SJSA1 (cell line): ENCODE results near the gene GPR3. TPM values are rescaled to one million over a fixed set of nuclear protein-coding genes. Genes with fewer than 3 reads are reported as not detected.
"Not testable (repeated sequence)": the region's sequence is repeated elsewhere in the genome, so short reads cannot be mapped to it uniquely, and the experiment has no call there.

Experiments
- DNase-seq, 2 experiments: peaks; one replicate each; pipeline ENCODE4 v3.0.0-alpha.2; 2015 to 2020; ENCODE audit warnings: low spot score in 2 of 2, low read depth in 1 of 2
- H3K27ac ChIP-seq: fragments of 250-450 bp; sonication (Bioruptor Pico); 2 replicates; pipeline ENCODE4 v1.5.1; 2020; ENCODE audit warnings: mild to moderate bottlenecking, moderate library complexity
- H3K27me3 ChIP-seq: fragments of 250-450 bp; sonication (Bioruptor Pico); replicated peaks from 2 replicates; pipeline ENCODE4 v1.5.1; 2020; ENCODE audit warnings: mild to moderate bottlenecking, moderate library complexity
- H3K36me3 ChIP-seq: fragments of 250-450 bp; sonication (Bioruptor Pico); 2 replicates; pipeline ENCODE4 v1.5.1; 2020; ENCODE audit warnings: mild to moderate bottlenecking
- H3K4me1 ChIP-seq: fragments of 250-450 bp; sonication (Bioruptor Pico); replicated peaks from 2 replicates; pipeline ENCODE4 v1.6.1; 2021; ENCODE audit warnings: mild to moderate bottlenecking
- H3K4me3 ChIP-seq: fragments of 250-450 bp; sonication (Bioruptor Pico); 2 replicates; pipeline ENCODE4 v1.5.1; 2020; ENCODE audit warnings: mild to moderate bottlenecking
- H3K9me3 ChIP-seq: fragments of 250-450 bp; sonication (Bioruptor Pico); replicated peaks from 2 replicates; pipeline ENCODE4 v1.5.1; 2020; ENCODE audit warnings: mild to moderate bottlenecking
- total RNA-seq: library from RNA; depleted of rRNA; stranded (reverse); fragments of >200 nt; shearing (Covaris generic); gene quantifications from 2 replicates; pipeline ENCODE4 v1.2.3, GENCODE V29; 2014

The GPR3 gene
- total RNA-seq, 1 experiment from 2014 or later: 1.4 TPM

DNA sequence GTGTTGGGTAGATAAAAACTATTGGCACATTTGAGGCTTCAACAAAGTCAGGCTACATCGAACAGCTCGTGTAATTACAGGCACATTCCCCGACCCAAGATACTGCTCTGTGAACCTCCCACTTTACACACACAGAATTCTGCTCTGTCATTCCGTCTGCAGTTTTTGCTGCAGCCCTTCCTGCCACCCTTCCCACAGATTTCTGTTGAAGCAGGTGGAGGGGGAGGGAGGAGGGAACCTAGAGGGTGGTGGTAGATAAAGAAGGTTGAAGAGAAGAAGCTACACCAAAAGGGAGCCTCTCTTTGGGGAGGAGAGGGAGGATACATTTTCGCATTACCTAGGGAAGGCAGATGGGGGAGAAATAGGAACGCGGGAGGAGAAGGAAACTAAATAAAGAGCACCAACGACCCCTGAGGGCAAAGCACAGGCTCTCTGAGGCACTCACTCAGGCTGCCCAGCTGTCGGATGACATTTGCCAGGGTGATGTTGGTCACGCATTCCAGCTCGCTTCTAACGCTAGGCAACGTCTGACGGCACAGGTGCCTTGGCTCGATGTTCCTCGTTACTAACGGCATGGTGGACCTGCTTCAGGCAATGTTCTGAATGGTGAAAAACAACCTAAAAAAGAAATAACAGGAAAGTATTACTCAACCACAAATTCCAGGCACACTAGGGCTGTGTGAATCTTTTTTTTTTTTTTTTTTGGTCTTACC, 36.0 kb downstream of the GPR3 start:
- no peaks in the 10 kb centered on the region; the same call in 1 of the 2 replicates for H3K4me1 ChIP-seq
- no peak overlapping the region for H3K4me3 ChIP-seq
- H3K27me3 ChIP-seq: no peaks in the 10 kb centered on the region
- DNase-seq: no peak
- H3K27ac ChIP-seq: no peak overlapping the region
- no peaks in the 10 kb centered on the region for H3K9me3 ChIP-seq
- peaks cover 43% of the 10 kb centered on the region for H3K36me3 ChIP-seq

DNA sequence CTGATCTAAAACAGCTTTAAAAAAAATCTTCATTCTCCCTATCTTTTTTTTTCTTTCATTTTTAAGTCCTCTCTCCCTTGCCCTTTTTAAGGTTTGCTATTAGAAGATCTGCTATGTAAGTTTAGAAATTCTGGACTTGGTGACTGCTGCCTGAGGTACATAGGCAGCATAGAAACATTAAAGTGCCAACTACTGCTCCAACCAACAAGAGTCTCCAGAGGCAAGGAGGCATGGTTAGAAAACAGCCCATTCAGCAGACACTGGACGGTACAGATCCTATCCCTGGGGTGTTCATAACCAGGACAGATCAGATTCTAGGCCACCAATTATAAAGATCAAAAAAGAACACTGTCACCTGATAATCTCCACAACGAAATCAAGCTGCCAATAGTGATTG, 36.6 kb downstream of the GPR3 start:
- no peaks in the 10 kb centered on the region for H3K27me3 ChIP-seq
- no peak overlapping the region for H3K4me3 ChIP-seq
- H3K27ac ChIP-seq: no peak overlapping the region
- DNase-seq: no peak
- H3K36me3 ChIP-seq: peaks cover 43% of the 10 kb centered on the region
- no peaks in the 10 kb centered on the region; the same call in 1 of the 2 replicates for H3K4me1 ChIP-seq
- H3K9me3 ChIP-seq: no peaks in the 10 kb centered on the region

DNA sequence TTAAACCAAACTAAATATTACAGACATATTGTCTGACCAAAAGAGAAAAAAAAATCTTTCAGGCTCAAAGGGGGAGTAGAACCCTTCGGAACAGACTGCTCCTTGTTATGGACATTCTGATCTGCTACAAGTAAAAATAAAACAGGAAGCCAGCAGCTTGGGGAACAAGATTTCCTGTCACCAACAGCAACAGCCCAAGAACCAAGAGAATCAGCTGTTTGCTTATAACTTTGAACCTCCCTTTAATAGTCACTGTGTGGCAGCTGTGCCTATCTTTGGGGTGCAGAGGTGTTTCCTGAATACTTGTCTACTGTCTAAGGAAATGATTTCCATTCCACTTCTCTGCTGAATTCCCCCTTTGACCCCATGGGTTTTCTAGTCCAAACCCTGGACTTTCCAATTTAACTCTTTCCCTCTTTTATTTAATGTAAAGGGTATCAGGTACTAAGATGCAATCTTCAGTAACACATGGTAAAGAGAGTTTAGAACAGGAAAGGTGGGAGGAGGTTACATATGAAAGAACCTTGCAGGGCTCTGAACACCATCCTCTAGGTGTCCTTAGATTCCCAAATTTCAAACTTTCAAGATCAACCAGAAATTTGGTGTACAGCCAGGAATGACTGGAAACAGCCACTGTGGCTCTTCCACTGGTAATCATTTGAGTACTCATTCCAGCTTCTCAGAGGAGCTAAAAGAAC, 38.6 kb downstream of the GPR3 start:
- peaks cover 32% of the 10 kb centered on the region for H3K36me3 ChIP-seq
- no peak for DNase-seq
- H3K4me3 ChIP-seq: no peak overlapping the region
- no peak overlapping the region for H3K27ac ChIP-seq
- no peaks in the 10 kb centered on the region for H3K27me3 ChIP-seq
- H3K9me3 ChIP-seq: no peaks in the 10 kb centered on the region
- H3K4me1 ChIP-seq: peaks cover 6% of the 10 kb centered on the region

DNA sequence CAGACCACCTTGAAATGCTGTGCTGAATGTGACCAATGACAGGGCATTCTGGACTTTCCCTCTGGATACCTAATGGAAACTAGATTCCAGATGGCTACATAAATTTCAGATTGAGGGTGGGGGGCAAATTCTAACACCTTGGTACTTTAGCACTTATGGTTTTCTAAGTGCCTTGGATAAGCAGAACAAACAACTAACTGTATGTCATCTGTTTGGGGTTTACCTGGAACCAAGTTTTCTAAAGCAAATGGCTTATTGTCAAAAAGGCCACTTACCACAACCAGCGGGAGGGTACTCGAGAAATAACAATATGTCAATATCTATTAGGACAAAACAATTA, 39.1 kb downstream of the GPR3 start:
- DNase-seq: no peak
- H3K4me1 ChIP-seq: peaks cover 11% of the 10 kb centered on the region
- no peak overlapping the region for H3K27ac ChIP-seq
- H3K9me3 ChIP-seq: no peaks in the 10 kb centered on the region
- H3K4me3 ChIP-seq: no peak overlapping the region
- peaks cover 28% of the 10 kb centered on the region for H3K36me3 ChIP-seq
- no peaks in the 10 kb centered on the region for H3K27me3 ChIP-seq

DNA sequence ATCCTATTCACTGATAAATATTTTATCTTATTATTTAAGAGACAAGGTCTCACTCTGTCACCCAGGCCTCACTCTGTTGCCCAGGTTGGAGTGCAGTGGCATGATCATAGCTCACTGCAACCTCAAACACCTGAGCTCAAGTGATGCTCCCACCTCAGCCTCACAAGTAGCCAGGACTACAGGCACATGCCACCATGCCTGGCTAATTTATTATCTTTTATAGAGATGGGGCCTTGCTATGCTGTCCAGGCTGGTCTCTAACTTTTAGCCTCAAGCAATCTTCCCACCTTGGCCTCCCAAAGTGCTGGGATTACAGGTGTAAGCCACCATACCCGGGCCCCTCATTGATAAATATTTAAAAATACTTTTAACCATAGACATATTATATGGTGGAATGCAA, 40.3 kb downstream of the GPR3 start:
- not testable (repeated sequence) for H3K9me3 ChIP-seq, H3K4me3 ChIP-seq
- peaks cover 22% of the 10 kb centered on the region for H3K4me1 ChIP-seq

DNA sequence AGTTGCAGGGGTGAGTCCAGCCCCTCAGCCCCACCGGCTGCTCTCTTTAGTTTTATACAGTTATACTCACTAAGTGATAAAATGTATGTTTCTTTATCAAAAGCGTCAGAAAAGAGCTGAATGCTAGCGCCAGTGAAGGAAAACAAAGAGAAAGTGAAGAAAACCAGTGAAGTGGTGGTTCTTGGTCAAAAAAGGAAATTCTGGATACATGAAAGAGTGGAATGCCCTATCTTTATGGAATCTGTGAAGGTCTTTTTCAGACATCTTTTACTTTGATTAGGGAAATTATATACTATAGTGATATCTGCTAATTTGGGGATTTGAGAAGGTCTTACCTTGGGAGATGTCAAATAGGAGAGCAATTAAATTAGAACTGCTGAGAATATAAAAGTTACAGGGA, 41.3 kb downstream of the GPR3 start:
- Histone ChIP-seq H3K4me1 (peaks cover 32% of the 10 kb centered on the region), H3K27me3 (no peaks in the 10 kb centered on the region), H3K27ac (no peak overlapping the region), H3K36me3 (peaks cover 8% of the 10 kb centered on the region), H3K9me3 (no peaks in the 10 kb centered on the region), H3K4me3 (no peak overlapping the region)
- DNase-seq: no peak

More for the DNA sequence above, 40.3 kb downstream of the GPR3 start:
- H3K27me3 ChIP-seq, DNase-seq, H3K27ac ChIP-seq: not testable (repeated sequence)
- peaks cover 16% of the 10 kb centered on the region for H3K36me3 ChIP-seq

DNA sequence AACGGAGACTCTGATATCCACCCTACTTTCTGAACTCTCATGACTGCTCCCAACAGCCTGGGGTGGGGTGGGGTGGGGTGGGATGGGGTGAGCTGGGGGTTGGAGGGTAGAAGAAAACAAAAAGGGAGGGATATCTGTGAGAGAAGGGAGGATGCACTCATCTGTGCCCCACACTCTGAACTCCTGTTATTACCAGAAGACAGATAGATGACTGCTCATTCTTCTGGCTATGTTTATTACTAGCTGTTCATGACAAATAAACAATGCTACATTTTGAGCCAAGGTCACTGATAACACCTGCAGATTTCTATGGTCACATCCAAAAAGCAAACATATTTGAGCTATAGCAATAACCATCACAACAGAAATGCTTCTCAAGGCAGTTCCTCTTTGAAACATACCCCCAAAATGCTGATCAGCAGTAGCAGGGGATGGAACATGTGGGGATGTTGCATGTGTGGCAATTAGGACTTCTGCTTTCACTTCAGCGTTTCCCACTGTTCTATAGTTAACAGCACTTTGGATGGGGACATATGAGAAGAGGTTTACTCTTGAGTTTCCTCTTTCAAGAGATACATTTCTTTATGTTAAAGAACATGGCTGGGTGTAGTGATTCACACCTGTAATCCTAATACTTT, 43.3 kb downstream of the GPR3 start:
- Histone ChIP-seq H3K36me3 (peaks cover 12% of the 10 kb centered on the region), H3K27me3 (no peaks in the 10 kb centered on the region), H3K4me1 (peaks cover 36% of the 10 kb centered on the region), H3K9me3 (no peaks in the 10 kb centered on the region), H3K4me3 (no peak overlapping the region), H3K27ac (peak overlapping the region; percentile 62)
- DNase-seq: peak in 1 of 2 experiments; percentile 12

DNA sequence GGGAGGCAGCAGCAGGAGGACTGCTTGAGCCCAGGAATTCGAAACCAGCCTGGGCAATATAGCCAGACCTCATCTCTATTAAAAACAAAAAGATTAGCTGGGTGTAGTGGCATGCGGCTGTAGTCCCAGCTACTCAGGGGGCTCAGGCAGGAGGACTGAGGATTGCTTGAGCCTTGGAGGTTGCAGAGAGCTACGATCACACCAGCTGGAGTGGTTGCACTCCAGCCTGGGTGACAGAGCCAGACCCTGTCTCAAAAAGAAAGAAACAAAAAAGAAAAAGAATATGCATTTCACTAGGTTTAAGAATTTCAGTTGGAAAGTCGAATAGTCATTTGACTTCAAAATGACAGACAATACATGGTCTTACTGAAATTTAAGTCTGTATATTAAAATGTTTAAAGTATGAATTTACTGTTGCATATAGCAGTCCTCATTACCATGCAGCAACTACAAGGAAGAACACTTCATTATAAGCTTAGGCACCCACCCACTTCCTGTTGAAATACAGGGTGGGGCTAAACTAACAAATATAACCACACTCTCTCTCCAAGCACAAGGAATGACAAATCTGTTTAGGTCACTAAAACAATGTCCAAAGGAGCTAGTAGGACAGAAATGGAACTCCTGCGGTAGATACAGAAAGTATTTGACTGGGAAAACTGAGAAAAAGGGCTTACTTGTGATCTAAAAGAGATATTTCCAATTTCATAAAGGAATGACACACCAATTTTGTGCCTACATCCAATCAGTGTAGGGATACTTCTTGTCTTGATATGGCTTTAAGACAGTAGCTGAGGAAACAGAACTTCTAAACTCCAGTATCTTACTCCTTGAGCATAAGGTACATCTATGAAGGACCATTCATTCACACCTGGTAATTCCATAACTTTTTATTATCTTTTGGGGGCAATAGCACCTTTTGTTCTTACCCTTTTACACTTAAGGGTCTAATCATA, 44.1 kb downstream of the GPR3 start:
- H3K27me3 ChIP-seq: no peaks in the 10 kb centered on the region
- no peak overlapping the region for H3K4me3 ChIP-seq
- peaks cover 36% of the 10 kb centered on the region for H3K4me1 ChIP-seq
- H3K27ac ChIP-seq: peak overlapping the region; percentile 62
- peak in 1 of 2 experiments; percentile 78 for DNase-seq
- H3K36me3 ChIP-seq: peaks cover 7% of the 10 kb centered on the region
- no peaks in the 10 kb centered on the region for H3K9me3 ChIP-seq

DNA sequence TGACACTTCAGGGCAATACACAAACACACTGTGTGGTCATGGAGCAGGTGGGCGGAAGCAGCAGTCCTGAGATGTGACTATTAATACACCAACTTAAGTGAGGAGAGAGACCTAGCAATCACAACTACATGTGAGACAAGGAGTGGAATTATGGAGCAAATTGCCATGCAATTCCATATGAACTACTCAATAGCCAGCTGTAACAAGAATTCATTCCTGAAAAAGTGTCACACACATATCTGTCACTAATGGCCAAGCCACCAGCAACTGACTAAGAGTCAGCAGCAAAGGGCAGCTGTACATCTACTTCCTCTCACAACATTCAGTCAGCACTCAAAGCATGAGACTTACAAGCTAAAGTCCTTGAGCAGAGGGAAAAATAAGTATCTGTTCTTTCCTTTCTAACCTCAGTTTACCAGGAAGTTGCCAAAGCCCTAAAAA, 46.2 kb downstream of the GPR3 start:
- Histone ChIP-seq H3K4me1 (peaks cover 36% of the 10 kb centered on the region), H3K27me3 (no peaks in the 10 kb centered on the region), H3K36me3 (peaks cover 7% of the 10 kb centered on the region), H3K27ac (no peak overlapping the region), H3K4me3 (no peak overlapping the region), H3K9me3 (no peaks in the 10 kb centered on the region)
- no peak for DNase-seq

DNA sequence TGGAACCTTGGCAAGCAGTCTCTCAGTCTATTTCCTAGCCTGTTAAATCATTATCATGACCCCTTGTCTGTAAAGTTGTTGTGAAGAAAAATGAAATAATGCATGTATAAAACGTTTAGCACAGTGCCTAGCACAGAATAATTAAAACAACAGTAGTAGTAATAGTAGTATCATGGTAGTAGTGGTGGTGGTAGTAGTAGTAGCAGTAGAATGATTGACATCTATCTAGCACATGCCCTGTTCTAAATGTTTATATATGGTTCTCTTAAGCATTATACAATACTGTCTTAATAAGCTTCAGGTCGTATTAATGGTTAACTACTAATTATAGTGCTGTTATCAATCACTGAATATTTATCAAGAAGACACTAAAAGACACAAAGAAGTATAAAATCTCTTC, 46.7 kb downstream of the GPR3 start:
- no peak for DNase-seq
- Histone ChIP-seq H3K36me3 (peaks cover 7% of the 10 kb centered on the region), H3K4me1 (peaks cover 36% of the 10 kb centered on the region), H3K9me3 (no peaks in the 10 kb centered on the region), H3K27me3 (no peaks in the 10 kb centered on the region), H3K27ac (no peak overlapping the region), H3K4me3 (no peak overlapping the region)

DNA sequence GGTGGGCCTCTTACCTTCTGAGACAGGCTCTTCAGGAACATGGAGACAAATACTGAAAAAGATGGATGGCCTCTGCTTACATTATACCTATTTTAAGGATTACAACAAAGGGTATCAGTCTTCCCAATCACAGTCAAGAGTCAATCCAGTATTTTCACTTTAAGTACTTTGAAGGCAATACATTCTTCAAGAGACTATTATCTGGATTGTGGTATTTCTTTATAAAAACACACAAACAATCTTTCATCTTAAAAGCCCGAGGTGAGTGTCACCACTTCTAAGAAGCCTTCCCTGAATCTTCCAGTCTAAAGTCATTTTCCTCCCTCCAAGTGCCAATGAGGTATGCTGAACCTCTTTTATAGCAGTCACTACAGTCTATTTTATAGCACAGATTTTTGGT, 52.2 kb downstream of the GPR3 start:
- H3K4me3 ChIP-seq: no peak overlapping the region
- H3K4me1 ChIP-seq: peaks cover 3% of the 10 kb centered on the region; the same call in 1 of the 2 replicates
- no peak for DNase-seq
- no peaks in the 10 kb centered on the region for H3K27me3 ChIP-seq
- no peak overlapping the region for H3K27ac ChIP-seq
- H3K9me3 ChIP-seq: no peaks in the 10 kb centered on the region
- peaks cover 13% of the 10 kb centered on the region for H3K36me3 ChIP-seq
